Spleen (tissue), 7 donors: Measurements from ENCODE around the gene CAMK2G.

Experiments
- POLR2A ChIP-seq, 3 donors: fragments of 450-650 bp; IDR thresholded peaks; one replicate each; pipeline ENCODE4 v1.5.1; 2017; ENCODE audit warnings: antibody characterized with exemption in 3 of 3, mild to moderate bottlenecking in 1 of 3
- TF ChIP-seq, protein P1 (sequence below), 11 experiments: fragments of 200-600 bp in 7 of 11; fragments of 450-650 bp in 4 of 11; sonication (generic) in 4 of 11; IDR thresholded peaks in 8 of 11; conservative IDR thresholded peaks in 3 of 11; 1 replicate in 7 of 11; 2 replicates in 4 of 11; pipeline versions ENCODE4 v1.4.0 to v1.8.0; 2016 to 2021; ENCODE audit warnings: antibody characterized with exemption in 11 of 11, inconsistent platforms in 4 of 11, mild to moderate bottlenecking in 1 of 11
- donor health status: DM: no; HTN: no; CAD: no; lungs with moderate emphysema.
- donor health status: DM: no; HTN: no; CAD: no.
- donor health status: DM: no; HTN: no; CAD: no.

DNA sequence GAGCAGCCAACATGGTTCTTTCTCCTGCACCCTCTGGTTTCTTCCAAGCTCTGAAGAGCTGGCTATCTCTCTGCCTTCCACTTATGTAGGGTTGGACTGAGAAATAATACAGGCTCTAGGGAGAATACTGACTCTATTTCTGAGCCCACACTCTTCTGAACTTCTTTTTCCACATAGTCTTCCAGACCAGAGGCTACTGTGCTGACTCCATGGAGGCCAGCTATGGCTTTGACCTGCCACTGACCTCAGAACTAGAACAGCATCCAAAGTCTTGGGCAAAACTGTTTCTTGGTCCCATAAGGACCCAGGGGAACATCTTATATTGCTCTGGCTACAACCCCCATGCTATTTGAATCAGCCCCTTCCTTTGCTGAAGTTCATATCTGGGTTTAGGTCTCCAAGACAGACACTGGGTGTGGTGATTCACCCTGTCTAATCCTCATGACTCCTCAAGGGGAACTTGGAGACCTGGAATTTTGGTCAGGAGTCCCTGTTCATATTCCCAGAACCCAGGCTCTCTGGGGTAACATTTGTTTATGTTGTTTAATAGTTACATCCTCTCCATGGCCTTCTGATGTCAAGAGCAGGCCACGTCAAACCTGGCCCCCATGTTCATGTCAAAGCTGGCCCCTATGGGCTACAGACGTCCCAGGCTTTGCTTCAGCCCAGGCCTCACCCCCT, 24.5 kb upstream of the CAMK2G start:
- TF ChIP-seq, protein P1, sequence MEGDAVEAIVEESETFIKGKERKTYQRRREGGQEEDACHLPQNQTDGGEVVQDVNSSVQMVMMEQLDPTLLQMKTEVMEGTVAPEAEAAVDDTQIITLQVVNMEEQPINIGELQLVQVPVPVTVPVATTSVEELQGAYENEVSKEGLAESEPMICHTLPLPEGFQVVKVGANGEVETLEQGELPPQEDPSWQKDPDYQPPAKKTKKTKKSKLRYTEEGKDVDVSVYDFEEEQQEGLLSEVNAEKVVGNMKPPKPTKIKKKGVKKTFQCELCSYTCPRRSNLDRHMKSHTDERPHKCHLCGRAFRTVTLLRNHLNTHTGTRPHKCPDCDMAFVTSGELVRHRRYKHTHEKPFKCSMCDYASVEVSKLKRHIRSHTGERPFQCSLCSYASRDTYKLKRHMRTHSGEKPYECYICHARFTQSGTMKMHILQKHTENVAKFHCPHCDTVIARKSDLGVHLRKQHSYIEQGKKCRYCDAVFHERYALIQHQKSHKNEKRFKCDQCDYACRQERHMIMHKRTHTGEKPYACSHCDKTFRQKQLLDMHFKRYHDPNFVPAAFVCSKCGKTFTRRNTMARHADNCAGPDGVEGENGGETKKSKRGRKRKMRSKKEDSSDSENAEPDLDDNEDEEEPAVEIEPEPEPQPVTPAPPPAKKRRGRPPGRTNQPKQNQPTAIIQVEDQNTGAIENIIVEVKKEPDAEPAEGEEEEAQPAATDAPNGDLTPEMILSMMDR (IDR thresholded peaks at IDR 0.05 in 8 of 11, conservative IDR thresholded peaks at IDR 0.05 in 3 of 11): no peak
- no peak for TF ChIP-seq POLR2A (IDR thresholded peaks at IDR 0.05)
